ENCODE results near the gene GPD2.
A peak's percentile ranks its signal among the peaks of the same experiment; 100 is the strongest.

Gene GPD2

DNA sequence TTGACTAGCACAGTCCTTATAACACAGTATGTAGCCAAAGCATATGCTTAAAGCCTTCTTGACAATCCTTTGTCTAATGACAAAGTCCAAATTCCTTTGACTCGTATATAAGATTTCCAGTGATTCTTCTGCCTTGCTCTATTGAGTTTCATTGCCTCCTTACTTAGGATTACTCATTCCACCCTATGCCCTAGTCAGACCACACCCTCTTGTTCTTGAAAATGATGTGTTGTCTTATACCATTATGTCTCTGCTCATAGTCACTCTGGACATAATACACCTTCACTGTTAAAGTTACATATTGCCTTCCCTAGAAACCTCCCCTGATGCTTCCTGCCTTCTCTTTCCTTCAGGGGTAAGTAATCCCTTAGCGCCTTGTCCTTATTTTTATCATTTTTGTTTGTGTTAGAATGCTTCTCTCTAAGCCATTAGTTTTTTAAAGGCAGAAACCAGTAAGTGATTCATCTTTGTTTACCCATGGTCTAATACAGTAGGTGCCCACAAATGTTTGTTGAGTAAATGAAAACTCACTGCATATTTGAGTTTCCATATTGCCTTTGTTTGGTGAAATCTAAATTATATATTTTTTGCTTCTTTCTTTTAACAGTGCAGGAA, 19.3 kb downstream of the GPD2 start:
- Histone ChIP-seq H3K23ac (ENCODE audit: low read length) (no peak overlapping the region), H3K36me3 (ENCODE audit: control insufficient read depth, insufficient read depth, low read length) (no peaks in the 10 kb centered on the region), H3K9ac (ENCODE audit: low read length) (no peak overlapping the region), H3K27me3 (ENCODE audit: insufficient read depth, low read length, poor library complexity) (no peaks in the 10 kb centered on the region), H4K8ac (ENCODE audit: low read depth, low read length) (no peak overlapping the region), H3K79me1 (ENCODE audit: low read length) (peaks cover 7% of the 10 kb centered on the region), H3K18ac (ENCODE audit: low read length) (no peak overlapping the region), H3K4ac (ENCODE audit: low read depth, low read length) (no peak overlapping the region), H3K27ac (ENCODE audit: low read depth, low read length) (no peak overlapping the region), H2BK5ac (ENCODE audit: low read length) (no peak overlapping the region), H3K4me3 (ENCODE audit: low read length) (no peak overlapping the region), H4K5ac (ENCODE audit: low read length) (no peak overlapping the region), H3K56ac (ENCODE audit: low read length) (no peak overlapping the region), H3K4me1 (ENCODE audit: control insufficient read depth, low read depth, low read length) (no peaks in the 10 kb centered on the region), H2AK5ac (ENCODE audit: low read length) (no peak overlapping the region), H3K4me2 (ENCODE audit: low read length) (no peak overlapping the region), H2BK120ac (ENCODE audit: low read depth, low read length) (no peak overlapping the region), H3K79me2 (ENCODE audit: control insufficient read depth, insufficient read depth, low read length) (peaks cover 7% of the 10 kb centered on the region), H2BK15ac (replicated peaks; ENCODE audit: low read depth) (no peak overlapping the region)
- WGBS (ENCODE audit: extremely low coverage, insufficient coverage, low lambda C conversion rate), result no CpG with 5 or more reads among the region's 2 CpGs
- DNase-seq, result no peak

DNA sequence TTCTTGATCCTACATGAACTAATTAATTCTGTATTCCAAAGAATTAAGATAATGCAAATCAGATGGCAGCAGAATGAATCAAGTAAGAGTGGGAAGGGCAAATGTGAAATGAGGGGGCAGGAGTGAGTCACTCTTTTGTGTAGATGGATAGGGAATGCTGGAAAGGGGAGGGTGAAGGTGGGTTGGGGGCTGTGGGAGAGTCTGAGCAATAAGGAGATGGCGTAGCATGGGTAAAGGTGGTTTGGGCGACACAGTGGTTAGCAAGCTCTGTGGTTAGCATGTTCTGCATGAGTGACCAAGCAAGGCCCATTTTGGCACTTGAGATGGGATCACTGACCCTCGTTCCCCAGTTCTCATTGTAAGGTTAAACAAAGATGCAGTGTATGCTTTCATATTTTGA, 20.4 kb downstream of the GPD2 start:
- Histone ChIP-seq H3K4me1 (ENCODE audit: control insufficient read depth, low read depth, low read length) (no peaks in the 10 kb centered on the region), H2BK15ac (replicated peaks; ENCODE audit: low read depth) (no peak overlapping the region), H3K23ac (ENCODE audit: low read length) (no peak overlapping the region), H3K4me2 (ENCODE audit: low read length) (no peak overlapping the region), H3K27ac (ENCODE audit: low read depth, low read length) (no peak overlapping the region), H2AK5ac (ENCODE audit: low read length) (no peak overlapping the region), H3K9ac (ENCODE audit: low read length) (no peak overlapping the region), H3K36me3 (ENCODE audit: control insufficient read depth, insufficient read depth, low read length) (no peaks in the 10 kb centered on the region), H3K4ac (ENCODE audit: low read depth, low read length) (no peak overlapping the region), H3K4me3 (ENCODE audit: low read length) (no peak overlapping the region), H2BK120ac (ENCODE audit: low read depth, low read length) (no peak overlapping the region), H2BK5ac (ENCODE audit: low read length) (no peak overlapping the region), H4K5ac (ENCODE audit: low read length) (no peak overlapping the region), H3K18ac (ENCODE audit: low read length) (no peak overlapping the region), H4K8ac (ENCODE audit: low read depth, low read length) (no peak overlapping the region), H3K79me2 (ENCODE audit: control insufficient read depth, insufficient read depth, low read length) (peaks cover 7% of the 10 kb centered on the region), H3K79me1 (ENCODE audit: low read length) (peaks cover 7% of the 10 kb centered on the region), H3K56ac (ENCODE audit: low read length) (peak overlapping the region; percentile 15), H3K27me3 (ENCODE audit: insufficient read depth, low read length, poor library complexity) (no peaks in the 10 kb centered on the region)
- no CpG with 5 or more reads among the region's 3 CpGs for WGBS (ENCODE audit: extremely low coverage, insufficient coverage, low lambda C conversion rate)
- DNase-seq, result no peak

DNA sequence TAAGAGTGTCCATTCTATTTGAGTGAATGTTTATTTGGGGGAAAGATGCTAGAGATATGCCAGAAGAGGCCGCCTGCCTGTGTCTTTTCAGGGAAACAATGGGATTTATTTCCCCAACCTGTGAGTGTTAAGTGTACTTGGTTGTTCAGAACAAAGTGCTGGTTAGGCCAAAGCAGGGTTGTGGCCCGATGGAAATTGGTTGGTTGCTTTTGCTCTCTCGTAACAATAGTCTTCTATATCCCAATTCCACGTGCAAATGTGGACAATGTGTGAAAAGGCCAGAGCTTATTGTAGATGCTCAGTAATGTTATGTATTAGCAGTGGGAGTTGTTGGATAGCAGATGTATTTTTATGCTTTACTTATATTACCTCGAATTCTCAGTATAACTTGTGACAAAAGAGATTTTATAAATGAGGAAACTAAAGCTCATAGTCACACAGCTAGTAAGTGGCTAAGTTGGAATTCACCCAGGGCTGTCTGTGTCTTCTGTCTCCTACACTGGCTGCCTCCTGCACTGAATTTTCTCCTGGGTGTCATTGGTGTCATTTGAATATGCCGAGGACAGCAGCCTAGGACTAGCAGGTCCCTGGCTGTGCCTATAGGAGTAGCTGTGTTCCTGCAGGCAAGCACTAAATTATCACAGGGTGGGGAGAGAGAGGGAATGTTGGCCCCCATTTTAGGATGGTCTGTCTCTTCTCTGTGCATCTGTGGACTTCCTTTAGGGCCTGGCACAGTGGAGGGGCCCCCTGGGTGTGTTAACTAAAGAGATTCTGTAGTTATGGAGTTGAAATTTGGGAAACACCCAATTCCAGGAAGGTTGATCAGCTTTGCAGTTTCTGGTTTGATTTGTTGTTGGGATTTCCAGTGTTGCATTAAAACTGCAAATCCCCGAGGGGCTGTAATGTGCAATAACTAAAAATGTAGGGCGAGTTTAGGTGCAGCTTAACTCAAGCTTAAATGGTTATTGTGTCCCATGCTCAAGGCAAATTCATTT, 21.6 kb downstream of the GPD2 start:
- Histone ChIP-seq H2BK120ac (ENCODE audit: low read depth, low read length) (no peak overlapping the region), H2BK15ac (replicated peaks; ENCODE audit: low read depth) (no peak overlapping the region), H3K4ac (ENCODE audit: low read depth, low read length) (no peak overlapping the region), H3K36me3 (ENCODE audit: control insufficient read depth, insufficient read depth, low read length) (no peaks in the 10 kb centered on the region), H3K56ac (ENCODE audit: low read length) (no peak overlapping the region), H3K18ac (ENCODE audit: low read length) (no peak overlapping the region), H3K9ac (ENCODE audit: low read length) (no peak overlapping the region), H4K5ac (ENCODE audit: low read length) (no peak overlapping the region), H3K79me1 (ENCODE audit: low read length) (peaks cover 7% of the 10 kb centered on the region), H3K4me1 (ENCODE audit: control insufficient read depth, low read depth, low read length) (no peaks in the 10 kb centered on the region), H3K4me3 (ENCODE audit: low read length) (no peak overlapping the region), H3K79me2 (ENCODE audit: control insufficient read depth, insufficient read depth, low read length) (peaks cover 7% of the 10 kb centered on the region), H2BK5ac (ENCODE audit: low read length) (no peak overlapping the region), H2AK5ac (ENCODE audit: low read length) (no peak overlapping the region), H3K27me3 (ENCODE audit: insufficient read depth, low read length, poor library complexity) (no peaks in the 10 kb centered on the region), H3K27ac (ENCODE audit: low read depth, low read length) (no peak overlapping the region), H4K8ac (ENCODE audit: low read depth, low read length) (no peak overlapping the region), H3K23ac (ENCODE audit: low read length) (no peak overlapping the region), H3K4me2 (ENCODE audit: low read length) (no peak overlapping the region)
- WGBS (ENCODE audit: extremely low coverage, insufficient coverage, low lambda C conversion rate), result no CpG with 5 or more reads among the region's 8 CpGs
- peak; percentile 48 for DNase-seq

DNA sequence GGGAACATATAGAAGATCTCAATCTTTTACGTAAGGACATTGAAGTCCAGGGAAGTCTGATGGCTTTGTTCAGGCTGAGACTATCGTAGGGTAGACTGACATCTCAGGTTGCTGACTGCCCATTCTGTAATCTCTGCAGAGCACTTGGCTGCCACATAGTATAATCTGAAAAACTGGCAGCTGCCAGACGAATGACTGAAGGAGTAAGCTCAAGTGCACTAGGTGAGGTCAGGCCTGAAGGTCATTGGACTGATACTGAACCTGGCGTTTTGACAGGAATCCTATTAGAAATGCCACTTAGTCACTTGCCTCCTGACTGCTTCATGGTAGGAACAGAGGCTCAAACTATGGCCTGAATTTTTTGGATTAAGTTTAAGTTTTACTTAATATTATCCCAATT, 23.5 kb downstream of the GPD2 start:
- no peaks in the 10 kb centered on the region for H3K36me3 ChIP-seq (ENCODE audit: control insufficient read depth, insufficient read depth, low read length)
- H3K27me3 ChIP-seq (ENCODE audit: insufficient read depth, low read length, poor library complexity), result no peaks in the 10 kb centered on the region
- no peak for DNase-seq
- no peak overlapping the region for H3K23ac ChIP-seq (ENCODE audit: low read length)
- H3K4ac ChIP-seq (ENCODE audit: low read depth, low read length), result no peak overlapping the region
- no peak overlapping the region for H2BK5ac ChIP-seq (ENCODE audit: low read length)
- H4K8ac ChIP-seq (ENCODE audit: low read depth, low read length), result no peak overlapping the region
- H3K79me1 ChIP-seq (ENCODE audit: low read length), result peaks cover 6% of the 10 kb centered on the region
- H2BK120ac ChIP-seq (ENCODE audit: low read depth, low read length), result no peak overlapping the region
- no peak overlapping the region for H3K4me3 ChIP-seq (ENCODE audit: low read length)
- H3K27ac ChIP-seq (ENCODE audit: low read depth, low read length), result no peak overlapping the region
- no peak overlapping the region for H2AK5ac ChIP-seq (ENCODE audit: low read length)
- no CpG with 5 or more reads among the region's 4 CpGs for WGBS (ENCODE audit: extremely low coverage, insufficient coverage, low lambda C conversion rate)
- peaks cover 5% of the 10 kb centered on the region for H3K79me2 ChIP-seq (ENCODE audit: control insufficient read depth, insufficient read depth, low read length)
- H3K18ac ChIP-seq (ENCODE audit: low read length), result no peak overlapping the region
- H3K4me2 ChIP-seq (ENCODE audit: low read length), result no peak overlapping the region
- H3K4me1 ChIP-seq (ENCODE audit: control insufficient read depth, low read depth, low read length), result no peaks in the 10 kb centered on the region
- no peak overlapping the region for H2BK15ac ChIP-seq (replicated peaks; ENCODE audit: low read depth)
- no peak overlapping the region for H3K56ac ChIP-seq (ENCODE audit: low read length)
- no peak overlapping the region for H4K5ac ChIP-seq (ENCODE audit: low read length)
- no peak overlapping the region for H3K9ac ChIP-seq (ENCODE audit: low read length)

DNA sequence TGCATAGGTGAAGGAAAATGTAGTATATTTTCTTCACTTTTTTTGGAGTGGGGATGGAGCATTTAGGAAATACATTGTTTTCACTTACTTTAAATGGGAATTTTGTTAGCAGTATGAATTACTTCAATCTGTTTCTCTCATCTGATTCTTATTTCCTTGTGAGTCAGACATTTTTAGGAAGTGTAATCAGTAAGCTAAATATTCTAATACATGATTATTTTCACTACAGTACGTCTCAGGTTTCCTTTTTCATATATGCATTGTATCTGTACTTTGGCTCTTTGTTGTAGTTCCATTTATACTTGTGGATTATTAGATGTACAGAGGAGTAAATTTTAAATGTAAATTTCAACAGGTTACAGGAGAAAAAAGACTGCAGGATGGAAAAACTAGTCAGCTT, 27.9 kb downstream of the GPD2 start:
- H3K4me2 ChIP-seq (ENCODE audit: low read length), result no peak overlapping the region
- DNase-seq, result no peak

More for the DNA sequence above, 27.9 kb downstream of the GPD2 start:
- no CpG with 5 or more reads among the region's 1 CpG for WGBS (ENCODE audit: extremely low coverage, insufficient coverage, low lambda C conversion rate)
- Histone ChIP-seq H4K8ac (ENCODE audit: low read depth, low read length) (no peak overlapping the region), H2BK15ac (replicated peaks; ENCODE audit: low read depth) (no peak overlapping the region), H2BK5ac (ENCODE audit: low read length) (no peak overlapping the region), H2AK5ac (ENCODE audit: low read length) (no peak overlapping the region), H3K79me2 (ENCODE audit: control insufficient read depth, insufficient read depth, low read length) (peaks cover 3% of the 10 kb centered on the region), H3K79me1 (ENCODE audit: low read length) (peaks cover 7% of the 10 kb centered on the region), H3K9ac (ENCODE audit: low read length) (no peak overlapping the region), H3K56ac (ENCODE audit: low read length) (no peak overlapping the region), H3K18ac (ENCODE audit: low read length) (no peak overlapping the region), H2BK120ac (ENCODE audit: low read depth, low read length) (no peak overlapping the region), H4K5ac (ENCODE audit: low read length) (no peak overlapping the region), H3K27ac (ENCODE audit: low read depth, low read length) (no peak overlapping the region), H3K23ac (ENCODE audit: low read length) (no peak overlapping the region), H3K4ac (ENCODE audit: low read depth, low read length) (no peak overlapping the region), H3K4me1 (ENCODE audit: control insufficient read depth, low read depth, low read length) (no peaks in the 10 kb centered on the region), H3K36me3 (ENCODE audit: control insufficient read depth, insufficient read depth, low read length) (no peaks in the 10 kb centered on the region), H3K4me3 (ENCODE audit: low read length) (no peak overlapping the region), H3K27me3 (ENCODE audit: insufficient read depth, low read length, poor library complexity) (no peaks in the 10 kb centered on the region)
